Glutamatergic neuron (in vitro differentiated cells): ENCODE measurements around the gene GOLGA1. TPM values are rescaled to one million over a fixed set of nuclear protein-coding genes. Genes with fewer than 3 reads are reported as not detected.

Source experiments
- DNase-seq: peaks from one replicate; pipeline ENCODE4 v3.0.0; 2022
- H3K27ac Mint-ChIP-seq: one replicate; pipeline ENCODE4 v1.8.0; 2020; ENCODE audit warnings: mild to moderate bottlenecking, mixed read lengths, inconsistent platforms; ENCODE audit not compliant: unreplicated experiment
- H3K27me3 Mint-ChIP-seq: one replicate; pipeline ENCODE4 v1.8.0; 2020; ENCODE audit warnings: mild to moderate bottlenecking, moderate library complexity, mixed read lengths, inconsistent platforms; ENCODE audit not compliant: unreplicated experiment
- H3K36me3 Mint-ChIP-seq: one replicate; pipeline ENCODE4 v1.8.0; 2020; ENCODE audit warnings: mild to moderate bottlenecking, mixed read lengths, inconsistent platforms; ENCODE audit not compliant: unreplicated experiment
- H3K4me1 Mint-ChIP-seq: one replicate; pipeline ENCODE4 v1.8.0; 2020; ENCODE audit warnings: mild to moderate bottlenecking, low read depth, mixed read lengths, inconsistent platforms; ENCODE audit not compliant: unreplicated experiment
- H3K4me3 Mint-ChIP-seq: one replicate; pipeline ENCODE4 v1.8.0; 2020; ENCODE audit warnings: mild to moderate bottlenecking, mixed read lengths, inconsistent platforms; ENCODE audit not compliant: unreplicated experiment
- H3K9me3 Mint-ChIP-seq: one replicate; pipeline ENCODE4 v1.8.0; 2020; ENCODE audit warnings: mild to moderate bottlenecking, moderate library complexity, mixed read lengths, inconsistent platforms; ENCODE audit not compliant: unreplicated experiment
- CTCF ChIP-seq: fragments of 200-600 bp; sonication (generic); IDR thresholded peaks from one replicate; pipeline ENCODE4 v1.5.0; 2021; ENCODE audit not compliant: partially characterized antibody, unreplicated experiment
- total RNA-seq: library from RNA; stranded (reverse); fragmentation: NEBNext Ultra II Directional; extraction: Animal tissue kit (Norgen Biotek cat#: 25700); gene quantifications from one replicate; pipeline ENCODE4 v1.2.1, GENCODE V29; 2021; ENCODE audit not compliant: unreplicated experiment

Gene GOLGA1
- total RNA-seq, 1 donor from 2014 or later, result 18.3 TPM

GRCh38 chr9:124869986-124870560 is 70.8 kb downstream of the GOLGA1 start:
- no peak for TF ChIP-seq CTCF
- peaks cover 10% of the 10 kb centered on the region for H3K27me3 Mint-ChIP-seq

GRCh38 chr9:124869466-124869985 is 71.4 kb downstream of the GOLGA1 start:
- Mint-ChIP-seq H3K27ac (peak overlapping the region; percentile 72), H3K4me3 (peak overlapping the region; percentile 89), H3K27me3 (peaks cover 10% of the 10 kb centered on the region), H3K36me3 (no peaks in the 10 kb centered on the region), H3K4me1 (peaks cover 14% of the 10 kb centered on the region), H3K9me3 (peaks cover 3% of the 10 kb centered on the region)
- peak; percentile 55 for DNase-seq
- no peak for TF ChIP-seq CTCF

More at GRCh38 chr9:124869986-124870560, 70.8 kb downstream of the GOLGA1 start:
- no peak for DNase-seq
- H3K36me3 Mint-ChIP-seq, result no peaks in the 10 kb centered on the region
- peaks cover 3% of the 10 kb centered on the region for H3K9me3 Mint-ChIP-seq
- H3K4me3 Mint-ChIP-seq, result peak overlapping the region; percentile 89
- H3K4me1 Mint-ChIP-seq, result peaks cover 14% of the 10 kb centered on the region
- H3K27ac Mint-ChIP-seq, result peak overlapping the region; percentile 72

GRCh38 chr9:124868511-124869465 is 72.1 kb downstream of the GOLGA1 start:
- Mint-ChIP-seq H3K4me1 (peaks cover 14% of the 10 kb centered on the region), H3K36me3 (no peaks in the 10 kb centered on the region), H3K4me3 (peak overlapping the region; percentile 94), H3K27me3 (peaks cover 10% of the 10 kb centered on the region), H3K9me3 (peaks cover 3% of the 10 kb centered on the region), H3K27ac (peak overlapping the region; percentile 88)
- no peak for TF ChIP-seq CTCF
- peak; percentile 92 for DNase-seq

- H3K4me1 Mint-ChIP-seq, result peaks cover 9% of the 10 kb centered on the region
- no peak for DNase-seq
- H3K27me3 Mint-ChIP-seq, result peaks cover 4% of the 10 kb centered on the region
- peaks cover 7% of the 10 kb centered on the region for H3K9me3 Mint-ChIP-seq
- no peak overlapping the region for H3K27ac Mint-ChIP-seq
- H3K36me3 Mint-ChIP-seq, result no peaks in the 10 kb centered on the region
- TF ChIP-seq CTCF, result no peak
- H3K4me3 Mint-ChIP-seq, result peak overlapping the region; percentile 7
These were observed 77.5 kb downstream of the GOLGA1 start for GRCh38 chr9:124863371-124863871.
